ENCODE results near the gene CCDC183.

DNA sequence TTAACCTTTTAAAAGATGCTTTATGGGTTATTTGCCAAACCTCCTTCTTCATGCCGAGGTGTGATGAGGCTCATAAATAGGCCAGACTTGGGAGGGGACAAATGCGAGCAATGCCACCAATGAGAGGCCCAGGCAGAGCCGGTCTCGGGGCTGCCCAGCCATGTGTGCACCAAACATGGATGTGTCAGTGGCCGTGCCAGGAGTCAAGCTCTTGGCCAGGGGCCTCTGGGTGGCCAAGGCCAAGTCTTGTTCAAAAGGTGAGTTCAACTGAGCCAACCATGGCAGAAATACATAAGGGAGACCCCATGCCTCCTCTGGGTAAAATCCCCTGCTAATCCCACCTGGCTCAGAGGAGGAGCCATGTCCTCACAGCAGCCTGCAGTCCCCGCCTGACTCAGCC is 20.9 kb upstream of the CCDC183 start:
- TF ChIP-seq, protein P1, sequence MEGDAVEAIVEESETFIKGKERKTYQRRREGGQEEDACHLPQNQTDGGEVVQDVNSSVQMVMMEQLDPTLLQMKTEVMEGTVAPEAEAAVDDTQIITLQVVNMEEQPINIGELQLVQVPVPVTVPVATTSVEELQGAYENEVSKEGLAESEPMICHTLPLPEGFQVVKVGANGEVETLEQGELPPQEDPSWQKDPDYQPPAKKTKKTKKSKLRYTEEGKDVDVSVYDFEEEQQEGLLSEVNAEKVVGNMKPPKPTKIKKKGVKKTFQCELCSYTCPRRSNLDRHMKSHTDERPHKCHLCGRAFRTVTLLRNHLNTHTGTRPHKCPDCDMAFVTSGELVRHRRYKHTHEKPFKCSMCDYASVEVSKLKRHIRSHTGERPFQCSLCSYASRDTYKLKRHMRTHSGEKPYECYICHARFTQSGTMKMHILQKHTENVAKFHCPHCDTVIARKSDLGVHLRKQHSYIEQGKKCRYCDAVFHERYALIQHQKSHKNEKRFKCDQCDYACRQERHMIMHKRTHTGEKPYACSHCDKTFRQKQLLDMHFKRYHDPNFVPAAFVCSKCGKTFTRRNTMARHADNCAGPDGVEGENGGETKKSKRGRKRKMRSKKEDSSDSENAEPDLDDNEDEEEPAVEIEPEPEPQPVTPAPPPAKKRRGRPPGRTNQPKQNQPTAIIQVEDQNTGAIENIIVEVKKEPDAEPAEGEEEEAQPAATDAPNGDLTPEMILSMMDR (conservative IDR thresholded peaks at IDR 0.05), result no peak
- TF ChIP-seq EZH2 (IDR thresholded peaks at IDR 0.05; ENCODE audit: low read depth), result no peak
